CD4-positive, alpha-beta T cell treated with Interleukin-2 at 100 ng/mL for 4 hours (primary cell): ENCODE results near the gene TMEM121.
A peak's percentile ranks its signal among the peaks of the same experiment; 100 is the strongest.

ENCODE experiments used
- DNase-seq: peaks from one replicate; pipeline ENCODE4 v3.0.0-alpha.2; 2020; ENCODE audit warnings: low spot score

Gene TMEM121

GRCh38 chr14:105525861-105526775, at the start of gene TMEM121:
TSS of gene TMEM121 (plus strand) at chr14:105526583. CDS start at chr14:105528835, 2,252 bp downstream.
- DNase-seq: no peak

GRCh38 chr14:105476831-105477659, 49.3 kb upstream of the TMEM121 start:
- peak; percentile 12 for DNase-seq

- DNase-seq: peak; percentile 73
Observed at GRCh38 chr14:105477660-105478397, 48.6 kb upstream of the TMEM121 start.

GRCh38 chr14:105478398-105479251, 47.8 kb upstream of the TMEM121 start:
- peak; percentile 36 for DNase-seq

- peak; percentile 1 for DNase-seq
Observed at GRCh38 chr14:105479431-105480158, 46.8 kb upstream of the TMEM121 start.

GRCh38 chr14:105480199-105480746, 46.1 kb upstream of the TMEM121 start:
- no peak for DNase-seq

GRCh38 chr14:105480807-105481801, 45.3 kb upstream of the TMEM121 start:
- peak; percentile 94 for DNase-seq

GRCh38 chr14:105481886-105482457, 44.4 kb upstream of the TMEM121 start:
- peak; percentile 99 for DNase-seq

- DNase-seq: no peak
Observed at GRCh38 chr14:105482486-105483110, 43.8 kb upstream of the TMEM121 start.

- no peak for DNase-seq
Observed at GRCh38 chr14:105483300-105484068, 42.9 kb upstream of the TMEM121 start.

- peak; percentile 88 for DNase-seq
Observed at GRCh38 chr14:105484069-105484996, 42.0 kb upstream of the TMEM121 start.

GRCh38 chr14:105484997-105485393, 41.4 kb upstream of the TMEM121 start:
- DNase-seq: no peak

- DNase-seq: peak; percentile 79
Observed at GRCh38 chr14:105485739-105486162, 40.6 kb upstream of the TMEM121 start.

- peak; percentile 10 for DNase-seq
Observed at GRCh38 chr14:105486163-105486973, 40.0 kb upstream of the TMEM121 start, which contains the start of gene CRIP1. TSS of gene CRIP1 (plus strand) at chr14:105486886. CDS start at chr14:105487260, 374 bp downstream.

GRCh38 chr14:105486974-105487448, 39.4 kb upstream of the TMEM121 start:
- peak; percentile 91 for DNase-seq
